G401 (cell line): ENCODE measurements around the gene EPHB2. TPM values are rescaled to one million over a fixed set of nuclear protein-coding genes. Genes with fewer than 3 reads are reported as not detected.

ENCODE experiments used
- DNase-seq: peaks from one replicate; pipeline ENCODE4 v3.0.0-alpha.2; 2015; ENCODE audit warnings: low spot score
- in situ Hi-C: cut with HindIII; loops from 2 replicates; pipeline ENCODE4 v1.10.0; 2016; ENCODE audit warnings: low sequenced_read_pairs, mixed read lengths
- total RNA-seq: library from RNA; depleted of rRNA; stranded (reverse); fragments of >200 nt; shearing (Covaris generic); gene quantifications from 2 replicates; pipeline ENCODE4 v1.2.3, GENCODE V29; 2014

EPHB2 gene
- total RNA-seq, 1 experiment from 2014 or later = 0.14 TPM

GRCh38 chr1:22790232-22791008 lies 79.8 kb downstream of the EPHB2 start:
- no peak for DNase-seq
- in situ Hi-C loops = no loop called here

- no peak for DNase-seq
- in situ Hi-C loops = no loop called here
Measured at GRCh38 chr1:22791831-22792347, 81.2 kb downstream of the EPHB2 start.

GRCh38 chr1:22792396-22793160 lies 81.9 kb downstream of the EPHB2 start:
- in situ Hi-C loops = no loop called here
- DNase-seq = no peak

GRCh38 chr1:22793647-22794046 lies 83.0 kb downstream of the EPHB2 start:
- in situ Hi-C loops = no loop called here
- no peak for DNase-seq

GRCh38 chr1:22794647-22795365 lies 84.2 kb downstream of the EPHB2 start:
- DNase-seq = no peak
- in situ Hi-C loops = no loop called here

GRCh38 chr1:22795366-22795714 lies 84.7 kb downstream of the EPHB2 start:
- in situ Hi-C loops = no loop called here
- DNase-seq = no peak

- in situ Hi-C loops = no loop called here
Measured at GRCh38 chr1:22796642-22797041, 86.0 kb downstream of the EPHB2 start.

GRCh38 chr1:22798083-22798482 lies 87.4 kb downstream of the EPHB2 start:
- DNase-seq = no peak
- in situ Hi-C loops = no loop called here

More at GRCh38 chr1:22796642-22797041, 86.0 kb downstream of the EPHB2 start:
- no peak for DNase-seq

- in situ Hi-C loops = no loop called here
- no peak for DNase-seq
Measured at GRCh38 chr1:22799971-22800370, 89.3 kb downstream of the EPHB2 start.

- no peak for DNase-seq
- in situ Hi-C loops = no loop called here
Measured at GRCh38 chr1:22800629-22801028, 90.0 kb downstream of the EPHB2 start.

- DNase-seq = no peak
- in situ Hi-C loops = no loop called here
Measured at GRCh38 chr1:22801347-22801746, 90.7 kb downstream of the EPHB2 start.

- in situ Hi-C loops = no loop called here
- no peak for DNase-seq
Measured at GRCh38 chr1:22801761-22802160, 91.1 kb downstream of the EPHB2 start.

GRCh38 chr1:22803833-22804232 lies 93.2 kb downstream of the EPHB2 start:
- no peak for DNase-seq
- in situ Hi-C loops = no loop called here

GRCh38 chr1:22804406-22804805 lies 93.8 kb downstream of the EPHB2 start:
- no peak for DNase-seq
- in situ Hi-C loops = no loop called here

GRCh38 chr1:22804969-22805671 lies 94.5 kb downstream of the EPHB2 start:
- in situ Hi-C loops = no loop called here
- no peak for DNase-seq

- in situ Hi-C loops = no loop called here
- no peak for DNase-seq
Measured at GRCh38 chr1:22805672-22806038, 95.0 kb downstream of the EPHB2 start.

GRCh38 chr1:22806584-22806983 lies 95.9 kb downstream of the EPHB2 start:
- in situ Hi-C loops = no loop called here
- no peak for DNase-seq

- no peak for DNase-seq
- in situ Hi-C loops = no loop called here
Measured at GRCh38 chr1:22807340-22807739, 96.7 kb downstream of the EPHB2 start.

GRCh38 chr1:22808186-22808675 lies 97.6 kb downstream of the EPHB2 start:
- no peak for DNase-seq
- in situ Hi-C loops = no loop called here
